ENCODE data around the gene PDZRN3.

PDZRN3 gene

GRCh38 chr3:73552700-73553099 lies 72.0 kb downstream of the PDZRN3 start:
- no peak for DNase-seq

- DNase-seq: no peak
Observed at GRCh38 chr3:73550032-73550431, 74.7 kb downstream of the PDZRN3 start.

DNA sequence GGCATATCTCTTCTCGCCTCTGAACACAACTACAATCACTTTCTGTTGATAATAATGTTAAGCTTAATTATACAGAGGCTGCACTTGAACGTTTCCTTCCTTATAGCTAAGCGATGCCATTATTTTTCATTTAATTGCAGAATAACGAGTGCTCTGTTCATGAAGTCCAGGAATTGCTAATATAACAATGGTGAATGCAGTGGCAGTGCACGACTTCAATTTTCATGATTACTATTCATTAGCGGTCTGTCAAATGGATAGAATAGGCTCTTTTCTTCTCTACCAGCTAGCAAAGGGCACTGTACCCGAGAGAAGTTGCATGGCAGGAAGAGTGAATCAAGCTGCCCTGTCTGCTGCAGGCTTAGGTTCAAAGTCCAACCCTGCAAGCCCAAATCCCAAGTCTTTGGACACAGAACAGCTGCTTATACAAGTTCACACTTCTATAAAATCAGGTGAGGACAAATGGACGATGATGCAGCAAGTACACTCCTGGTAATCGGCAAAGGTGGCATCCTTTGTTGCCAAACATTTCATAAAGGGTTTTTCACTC lies 75.6 kb downstream of the PDZRN3 start:
- no peak for DNase-seq

- DNase-seq: no peak
Observed at GRCh38 chr3:73548436-73548835, 76.3 kb downstream of the PDZRN3 start.

GRCh38 chr3:73547427-73548248 lies 77.1 kb downstream of the PDZRN3 start:
- no peak for DNase-seq

DNA sequence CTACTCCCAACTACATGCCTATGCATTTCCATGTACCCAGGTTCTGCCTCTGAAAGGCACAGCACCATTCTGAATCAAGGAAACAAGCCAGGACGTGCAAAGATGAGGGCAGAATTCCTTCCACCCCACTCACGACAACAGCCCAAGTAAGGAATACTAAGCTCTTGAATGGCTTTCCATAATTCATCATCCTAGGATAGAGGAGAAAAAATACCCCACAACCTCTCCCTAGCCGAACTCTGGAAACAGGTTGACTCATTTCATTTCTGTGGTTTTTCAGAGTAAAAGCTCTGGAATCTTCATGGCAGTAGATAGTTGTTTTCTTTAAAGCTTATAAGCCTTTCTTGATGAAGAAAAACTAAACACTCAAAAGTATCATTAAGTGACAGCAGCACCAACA lies 77.8 kb downstream of the PDZRN3 start:
- DNase-seq: no peak

DNA sequence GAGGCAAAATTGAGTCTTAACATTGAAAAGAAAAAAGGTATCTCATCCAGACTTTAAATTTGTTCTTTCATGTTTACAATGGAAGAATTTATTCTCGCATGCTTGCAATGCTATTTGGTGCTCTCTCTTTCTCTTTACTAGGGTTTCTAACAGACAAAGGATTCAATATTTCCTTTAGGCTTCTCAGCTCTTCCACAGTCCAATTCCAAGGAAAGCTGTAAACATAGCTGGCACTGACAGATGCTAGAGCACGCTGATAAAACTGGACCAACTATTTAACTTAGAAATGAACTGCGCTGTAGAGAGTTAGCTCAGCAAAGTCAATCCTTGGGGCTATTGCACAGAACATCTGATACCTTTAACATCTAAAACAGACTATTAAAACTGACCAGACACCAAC lies 81.3 kb downstream of the PDZRN3 start:
- no peak for DNase-seq

- no peak for DNase-seq
Observed at GRCh38 chr3:73542136-73542535, 82.6 kb downstream of the PDZRN3 start.

- no peak for DNase-seq
Observed at GRCh38 chr3:73540969-73541740, 83.6 kb downstream of the PDZRN3 start.

DNA sequence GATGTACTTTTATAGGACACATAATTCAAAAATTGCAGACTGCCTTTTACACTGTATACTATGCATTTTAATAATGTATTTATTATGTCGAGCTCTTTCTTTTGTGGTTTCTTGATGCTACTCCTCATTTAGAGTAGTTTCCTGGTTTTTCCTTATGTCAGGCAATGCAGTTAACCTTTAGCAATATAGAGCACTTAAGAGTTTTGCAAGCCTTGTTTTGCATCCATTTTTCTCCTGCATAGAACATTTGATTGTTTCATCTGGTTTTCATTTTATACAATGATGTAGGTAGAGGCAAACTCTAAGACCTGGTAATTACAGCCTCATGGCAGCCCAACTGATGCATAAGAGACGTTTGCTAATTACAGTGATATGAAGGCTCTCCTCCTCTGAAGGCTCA lies 86.3 kb downstream of the PDZRN3 start:
- no peak for DNase-seq

DNA sequence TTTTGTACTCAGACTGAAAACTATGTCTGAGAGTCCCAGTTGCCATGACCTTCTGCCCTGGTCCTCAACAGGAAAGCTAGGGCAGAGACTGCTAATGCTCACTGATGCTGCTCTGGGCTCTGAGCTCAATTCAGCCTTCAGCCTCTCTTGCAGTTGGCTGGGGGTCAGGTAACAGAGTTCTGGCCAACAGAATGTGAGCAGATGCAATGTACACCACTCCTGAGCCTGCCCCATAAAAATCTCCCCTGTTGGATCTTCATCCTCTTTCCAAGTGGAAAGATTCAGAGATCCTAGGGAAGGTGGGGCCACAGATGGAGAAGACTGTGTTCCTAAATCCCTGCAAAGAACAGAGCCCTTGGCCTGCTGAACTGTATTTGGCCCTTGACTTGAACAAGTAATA lies 87.8 kb downstream of the PDZRN3 start:
- DNase-seq: no peak

DNA sequence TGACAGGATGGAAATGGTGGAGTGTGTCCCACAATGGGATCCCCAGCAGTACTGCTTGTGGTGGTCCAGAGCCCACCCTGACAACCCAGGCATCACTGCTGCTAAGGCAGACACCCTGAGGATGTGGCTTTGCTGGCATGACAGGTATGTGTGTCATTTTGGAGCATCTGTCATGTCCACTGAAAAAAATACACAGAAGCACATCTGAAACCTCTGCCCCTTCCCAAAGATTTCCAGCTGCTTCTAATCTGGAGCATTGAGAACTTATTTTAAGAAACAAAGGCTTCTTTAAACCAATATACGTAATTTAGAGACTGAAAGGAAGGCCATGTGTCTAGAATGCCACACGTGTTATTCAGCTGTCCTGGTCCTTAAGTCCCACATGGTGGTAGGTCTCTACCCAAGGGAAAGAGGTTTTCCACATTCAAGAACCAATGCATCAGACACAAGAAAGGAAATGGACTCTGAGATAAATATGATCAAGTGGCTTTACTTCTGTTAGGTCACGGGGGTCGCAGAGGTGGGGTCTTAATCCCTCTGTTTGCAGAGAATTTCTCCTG lies 88.3 kb downstream of the PDZRN3 start:
- no peak for DNase-seq

GRCh38 chr3:73535931-73536330 lies 88.8 kb downstream of the PDZRN3 start:
- DNase-seq: no peak

DNA sequence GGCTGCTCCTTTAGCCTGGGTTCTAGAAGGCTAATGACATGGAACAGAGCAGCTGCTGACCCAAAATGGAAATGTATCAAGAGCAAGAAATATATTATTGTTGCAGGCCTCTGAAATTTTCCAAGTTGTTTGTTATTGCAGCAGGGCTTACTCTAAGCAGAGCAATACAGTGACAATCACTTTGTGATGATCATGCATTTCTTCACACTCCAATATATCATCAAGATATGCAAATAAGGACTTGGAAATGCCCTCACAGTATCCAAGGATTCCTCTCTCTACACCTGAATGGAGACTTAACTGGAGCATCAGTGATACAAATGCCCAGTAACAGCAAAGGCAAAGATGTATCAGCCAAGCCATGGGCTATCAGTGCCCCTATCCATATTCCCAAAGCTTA lies 89.6 kb downstream of the PDZRN3 start:
- no peak for DNase-seq

DNA sequence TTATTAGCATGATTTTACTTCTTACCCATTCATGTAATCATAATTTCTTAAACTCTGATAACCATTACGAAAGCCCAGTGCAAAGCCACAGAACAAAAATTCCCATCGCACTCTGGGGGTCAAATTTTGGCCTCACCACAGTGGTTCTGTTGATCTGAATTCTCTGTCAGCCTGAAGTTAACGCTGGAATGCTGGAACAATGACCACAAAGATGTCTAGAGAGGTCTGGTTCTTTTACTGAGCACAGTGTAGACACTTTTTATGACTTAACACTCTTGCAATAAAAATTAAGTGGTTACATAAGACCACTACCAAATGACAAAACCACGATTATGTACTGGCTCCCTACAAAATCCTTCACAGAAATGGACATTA lies 94.7 kb downstream of the PDZRN3 start:
- no peak for DNase-seq

DNA sequence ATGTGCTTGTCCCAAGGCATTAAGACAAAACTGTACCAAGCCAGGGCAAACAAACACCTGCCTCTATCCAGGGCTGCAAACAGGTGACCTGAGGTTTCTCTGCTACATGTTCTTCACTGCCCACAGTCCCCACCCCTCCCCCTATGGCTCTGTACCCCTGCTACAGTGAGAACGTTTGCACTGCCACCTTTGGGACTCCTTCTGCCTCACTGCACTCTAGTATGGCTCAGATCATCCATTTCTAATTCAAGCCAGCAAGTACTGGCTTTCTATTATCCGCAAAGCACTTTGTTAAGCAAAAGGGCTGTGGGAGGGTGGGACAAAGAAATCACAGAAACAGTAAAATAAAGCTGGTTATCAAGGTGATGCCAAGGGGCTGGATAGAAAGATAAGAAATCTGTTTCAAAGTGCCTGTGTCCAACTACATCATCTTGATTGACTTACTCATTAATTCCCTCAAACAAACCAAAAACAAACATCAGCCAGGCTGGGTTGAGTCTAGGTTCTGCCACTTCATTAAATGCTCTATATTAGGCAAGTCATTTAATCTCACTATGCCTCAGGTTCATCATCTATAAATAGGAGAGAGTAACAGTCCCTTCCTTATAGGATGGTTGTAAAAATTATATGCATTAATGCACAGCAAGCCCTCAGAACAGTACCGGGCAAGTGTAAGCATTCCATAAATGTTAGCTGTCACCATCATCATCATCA lies 95.3 kb downstream of the PDZRN3 start:
- DNase-seq: no peak

DNA sequence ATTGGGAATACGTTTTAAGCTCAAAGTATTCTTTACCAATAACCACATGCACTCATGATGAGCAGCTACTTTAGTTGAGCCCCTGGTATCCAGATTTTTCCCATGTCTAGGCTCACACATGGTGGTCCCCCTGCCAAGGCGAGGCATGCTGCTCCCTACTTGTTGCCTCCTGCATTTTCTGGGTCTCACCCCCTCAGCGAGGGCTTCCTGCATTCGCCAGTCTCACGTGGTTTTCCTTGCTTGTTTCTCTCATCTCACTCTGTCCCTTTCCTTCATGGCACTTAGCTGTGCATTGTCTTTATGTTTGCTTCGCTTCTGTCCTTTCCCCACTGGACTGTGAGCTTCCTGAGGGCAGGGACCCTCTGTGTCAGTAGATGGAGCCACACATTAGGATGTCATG lies 99.2 kb downstream of the PDZRN3 start:
- DNase-seq: no peak

GRCh38 chr3:73523661-73524060 lies 101.1 kb downstream of the PDZRN3 start:
- no peak for DNase-seq

GRCh38 chr3:73521734-73522336 lies 102.9 kb downstream of the PDZRN3 start:
- no peak for DNase-seq

DNA sequence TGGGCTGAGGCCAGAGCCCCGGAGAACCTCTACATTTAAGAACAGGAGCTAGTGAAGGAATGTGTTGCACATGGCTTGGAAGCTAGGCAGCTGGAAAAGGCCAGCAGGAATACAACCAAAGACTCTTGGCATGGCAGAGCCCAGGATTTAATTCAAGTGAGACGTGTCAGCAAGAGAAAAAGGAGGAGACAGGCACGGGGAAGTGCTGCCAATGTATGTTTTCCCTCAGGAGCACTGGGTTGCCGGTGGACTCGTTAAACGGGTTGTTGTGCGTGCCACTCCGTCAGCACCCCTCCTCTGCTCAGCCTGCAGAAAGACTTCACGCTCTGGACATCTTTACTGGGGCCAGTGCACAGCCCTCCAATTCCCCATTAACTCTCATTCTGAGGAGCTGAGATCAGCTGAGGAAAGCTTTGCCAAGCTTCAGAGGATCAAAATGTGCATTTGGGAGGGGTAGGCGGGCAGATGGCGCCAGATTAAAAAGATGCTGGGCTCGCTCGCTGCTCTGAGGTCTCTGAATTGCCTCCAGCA lies 103.7 kb downstream of the PDZRN3 start:
- DNase-seq: no peak

DNA sequence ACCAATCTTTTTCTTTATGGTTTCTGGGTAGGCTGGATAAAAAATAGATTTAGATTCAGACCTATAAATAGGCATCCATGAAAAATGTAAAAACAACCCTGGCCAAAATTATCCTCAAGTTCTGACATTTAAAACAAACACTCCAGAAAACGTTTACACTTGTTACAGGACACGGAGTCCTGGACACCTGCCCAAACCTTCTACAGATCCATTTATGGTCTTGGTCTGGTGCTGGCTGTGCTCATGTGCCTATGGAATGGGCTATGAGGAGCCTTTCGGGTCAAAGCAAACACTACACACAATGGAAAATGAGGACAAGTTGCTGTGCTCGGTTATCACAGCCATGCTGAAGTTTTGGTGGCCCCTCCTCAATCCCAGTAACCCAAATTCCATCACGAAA lies 108.1 kb downstream of the PDZRN3 start:
- DNase-seq: no peak

DNA sequence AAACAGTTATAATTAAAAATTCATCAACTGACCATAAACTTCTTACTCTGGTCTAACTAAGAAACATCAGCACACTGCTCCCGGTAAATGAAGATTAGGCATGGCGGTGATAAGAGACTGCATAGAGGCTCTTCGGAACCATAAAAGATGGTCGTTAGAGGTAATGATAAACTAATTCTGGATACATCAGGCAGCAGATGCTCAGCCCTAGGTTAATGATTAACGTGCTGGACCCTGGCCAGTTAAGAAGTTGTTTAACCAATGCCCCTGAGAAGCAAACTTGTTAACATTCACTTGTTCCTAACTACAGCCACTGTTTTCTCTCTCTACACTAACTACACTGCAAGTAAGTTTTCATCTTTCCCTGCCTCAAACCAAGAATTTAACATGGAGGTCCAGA lies 111.5 kb downstream of the PDZRN3 start:
- DNase-seq: no peak
